Peyer's patch (tissue), 4 donors: ENCODE results near the gene CD8B.

Experiments used
- POLR2A ChIP-seq, 2 donors: fragments of 450-650 bp; IDR thresholded peaks; one replicate each; pipeline ENCODE4 v1.5.1; 2017; ENCODE audit warnings: antibody characterized with exemption in 2 of 2, mild to moderate bottlenecking in 2 of 2, moderate library complexity in 2 of 2
- TF ChIP-seq, protein P1 (sequence below), 6 experiments: fragments of 450-650 bp in 4 of 6; fragments of 200-600 bp in 2 of 6; sonication (generic) in 1 of 6; IDR thresholded peaks; one replicate each; pipeline ENCODE4 v1.5.1; 2017 to 2019; ENCODE audit warnings: antibody characterized with exemption in 6 of 6, mild to moderate bottlenecking in 3 of 6, moderate library complexity in 1 of 6

DNA sequence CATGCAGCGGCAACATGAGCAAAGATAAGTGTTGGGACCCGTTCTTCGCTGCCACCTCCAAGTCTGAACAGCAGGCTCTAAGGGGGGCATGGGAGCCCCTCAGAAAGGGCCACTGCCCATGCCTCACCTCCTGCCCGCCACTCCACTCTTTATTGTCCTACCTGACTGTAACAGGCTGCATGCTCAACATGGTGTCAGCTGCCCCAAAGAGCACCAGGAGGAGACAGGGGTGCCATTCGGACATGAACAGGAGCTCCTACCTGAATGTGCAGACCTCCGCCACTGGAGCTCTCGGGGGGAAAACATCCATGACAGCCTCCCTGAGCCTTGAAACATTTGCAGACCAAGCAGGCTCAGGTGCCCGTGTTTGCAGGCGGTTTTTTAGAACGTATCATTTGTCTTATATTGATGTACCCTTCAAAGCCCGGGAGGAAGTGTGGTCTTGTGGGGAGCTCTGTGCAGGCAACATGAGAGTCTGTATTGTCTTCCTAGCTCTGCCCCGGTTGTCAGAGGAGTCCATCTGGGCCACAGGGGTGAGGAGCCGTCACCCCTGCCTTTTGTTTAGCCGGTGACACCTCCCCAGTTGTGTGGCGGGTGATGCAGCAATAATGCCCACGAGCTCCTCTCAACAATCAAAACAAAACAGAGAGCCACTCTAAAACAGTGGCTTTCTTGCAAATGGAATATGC, 35.8 kb downstream of the CD8B start:
- TF ChIP-seq, protein P1, sequence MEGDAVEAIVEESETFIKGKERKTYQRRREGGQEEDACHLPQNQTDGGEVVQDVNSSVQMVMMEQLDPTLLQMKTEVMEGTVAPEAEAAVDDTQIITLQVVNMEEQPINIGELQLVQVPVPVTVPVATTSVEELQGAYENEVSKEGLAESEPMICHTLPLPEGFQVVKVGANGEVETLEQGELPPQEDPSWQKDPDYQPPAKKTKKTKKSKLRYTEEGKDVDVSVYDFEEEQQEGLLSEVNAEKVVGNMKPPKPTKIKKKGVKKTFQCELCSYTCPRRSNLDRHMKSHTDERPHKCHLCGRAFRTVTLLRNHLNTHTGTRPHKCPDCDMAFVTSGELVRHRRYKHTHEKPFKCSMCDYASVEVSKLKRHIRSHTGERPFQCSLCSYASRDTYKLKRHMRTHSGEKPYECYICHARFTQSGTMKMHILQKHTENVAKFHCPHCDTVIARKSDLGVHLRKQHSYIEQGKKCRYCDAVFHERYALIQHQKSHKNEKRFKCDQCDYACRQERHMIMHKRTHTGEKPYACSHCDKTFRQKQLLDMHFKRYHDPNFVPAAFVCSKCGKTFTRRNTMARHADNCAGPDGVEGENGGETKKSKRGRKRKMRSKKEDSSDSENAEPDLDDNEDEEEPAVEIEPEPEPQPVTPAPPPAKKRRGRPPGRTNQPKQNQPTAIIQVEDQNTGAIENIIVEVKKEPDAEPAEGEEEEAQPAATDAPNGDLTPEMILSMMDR (IDR thresholded peaks at IDR 0.05): no peak
- peak in 1 of 2 donors; percentile 36 for TF ChIP-seq POLR2A (IDR thresholded peaks at IDR 0.05)
